Measurements from ENCODE around the gene DNAL4. TPM values are rescaled to one million over a fixed set of nuclear protein-coding genes. Genes with fewer than 3 reads are reported as not detected.

DNAL4 gene
- total RNA-seq, 2 experiments from 2014 or later: 5.5 to 6.0 TPM

DNA sequence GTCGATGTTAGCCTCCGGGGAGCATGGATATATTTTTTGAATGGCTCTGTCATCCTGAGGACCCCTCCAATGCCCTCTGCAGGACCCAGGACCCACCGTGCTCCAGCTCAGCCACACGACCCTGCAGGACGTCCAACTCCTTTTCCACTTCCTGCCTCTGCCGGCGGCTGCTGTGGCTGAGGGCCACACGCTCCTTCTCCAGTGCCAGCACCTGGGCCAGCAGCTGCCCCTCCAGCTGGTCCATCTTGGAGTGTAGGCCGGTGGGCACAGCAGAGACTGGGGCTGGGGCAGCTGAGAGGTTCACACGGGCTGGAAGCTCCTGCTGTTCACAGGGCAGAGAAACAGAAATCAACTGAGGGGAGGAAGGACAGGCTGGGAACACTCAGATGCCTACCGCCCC lies 34.2 kb upstream of the DNAL4 start:
- no peaks in the 10 kb centered on the region for H3K9me3 Mint-ChIP-seq
- TF ChIP-seq, protein P1, sequence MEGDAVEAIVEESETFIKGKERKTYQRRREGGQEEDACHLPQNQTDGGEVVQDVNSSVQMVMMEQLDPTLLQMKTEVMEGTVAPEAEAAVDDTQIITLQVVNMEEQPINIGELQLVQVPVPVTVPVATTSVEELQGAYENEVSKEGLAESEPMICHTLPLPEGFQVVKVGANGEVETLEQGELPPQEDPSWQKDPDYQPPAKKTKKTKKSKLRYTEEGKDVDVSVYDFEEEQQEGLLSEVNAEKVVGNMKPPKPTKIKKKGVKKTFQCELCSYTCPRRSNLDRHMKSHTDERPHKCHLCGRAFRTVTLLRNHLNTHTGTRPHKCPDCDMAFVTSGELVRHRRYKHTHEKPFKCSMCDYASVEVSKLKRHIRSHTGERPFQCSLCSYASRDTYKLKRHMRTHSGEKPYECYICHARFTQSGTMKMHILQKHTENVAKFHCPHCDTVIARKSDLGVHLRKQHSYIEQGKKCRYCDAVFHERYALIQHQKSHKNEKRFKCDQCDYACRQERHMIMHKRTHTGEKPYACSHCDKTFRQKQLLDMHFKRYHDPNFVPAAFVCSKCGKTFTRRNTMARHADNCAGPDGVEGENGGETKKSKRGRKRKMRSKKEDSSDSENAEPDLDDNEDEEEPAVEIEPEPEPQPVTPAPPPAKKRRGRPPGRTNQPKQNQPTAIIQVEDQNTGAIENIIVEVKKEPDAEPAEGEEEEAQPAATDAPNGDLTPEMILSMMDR (IDR thresholded peaks at IDR 0.05): no peak
- ChIA-PET POLR2A (no interaction called here), CTCF (no interaction called here)
- no peak for ATAC-seq
- no peak for DNase-seq
- no peaks in the 10 kb centered on the region for H3K4me1 Mint-ChIP-seq (ENCODE audit: low read depth)
- no peaks in the 10 kb centered on the region for H3K27me3 Mint-ChIP-seq
- H3K27ac Mint-ChIP-seq: no peak overlapping the region
- intact Hi-C loops (cut with micrococcal nuclease): no loop called here
- no peak overlapping the region for H3K4me3 Mint-ChIP-seq
- H3K36me3 Mint-ChIP-seq (ENCODE audit: low read depth): no peaks in the 10 kb centered on the region

DNA sequence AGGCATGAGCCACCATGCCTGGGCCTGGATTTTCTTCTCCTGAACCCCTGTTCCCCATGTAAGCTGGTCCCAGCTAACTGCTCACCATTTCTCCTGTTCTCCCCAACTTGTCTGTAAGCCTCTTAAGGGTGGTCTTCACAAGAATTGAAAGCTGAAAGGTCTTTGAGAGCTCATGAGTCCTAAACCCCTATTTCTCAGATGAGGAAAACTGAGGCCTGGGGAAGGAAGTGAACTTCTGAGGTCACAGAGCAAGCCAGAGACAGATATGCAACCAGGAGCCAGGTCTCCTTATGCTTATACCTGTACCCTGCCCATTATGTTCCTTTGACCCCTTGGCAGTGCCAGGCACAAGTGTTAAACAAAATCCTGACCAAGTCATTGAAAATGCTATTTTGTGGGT lies 33.6 kb upstream of the DNAL4 start:
- no peak for ATAC-seq
- Mint-ChIP-seq H3K9me3 (no peaks in the 10 kb centered on the region), H3K36me3 (ENCODE audit: low read depth) (no peaks in the 10 kb centered on the region), H3K27ac (no peak overlapping the region), H3K27me3 (no peaks in the 10 kb centered on the region), H3K4me1 (ENCODE audit: low read depth) (no peaks in the 10 kb centered on the region), H3K4me3 (no peak overlapping the region)
- ChIA-PET CTCF (interaction anchor here (0.6 kb wide), 1 partner anchor 42 kb away, joined by 4 read pairs; no protein-coding TSS in a partner anchor), POLR2A (no interaction called here)
- DNase-seq: no peak
- intact Hi-C loops (cut with micrococcal nuclease): no loop called here
- TF ChIP-seq, protein P1 (IDR thresholded peaks at IDR 0.05): no peak

- no peak for DNase-seq
- intact Hi-C loops (cut with micrococcal nuclease): no loop called here
- ChIA-PET CTCF (no interaction called here), POLR2A (no interaction called here)
- Mint-ChIP-seq H3K27ac (no peak overlapping the region), H3K4me3 (no peak overlapping the region), H3K36me3 (ENCODE audit: low read depth) (no peaks in the 10 kb centered on the region), H3K27me3 (no peaks in the 10 kb centered on the region), H3K4me1 (ENCODE audit: low read depth) (no peaks in the 10 kb centered on the region), H3K9me3 (no peaks in the 10 kb centered on the region)
- ATAC-seq: no peak
- TF ChIP-seq, protein P1 (IDR thresholded peaks at IDR 0.05): no peak
These were observed 32.9 kb upstream of the DNAL4 start for GRCh38 chr22:38826801-38827200.

- no peak for ATAC-seq
- Mint-ChIP-seq H3K9me3 (no peaks in the 10 kb centered on the region), H3K27me3 (no peaks in the 10 kb centered on the region), H3K4me3 (no peak overlapping the region), H3K4me1 (ENCODE audit: low read depth) (no peaks in the 10 kb centered on the region), H3K27ac (no peak overlapping the region), H3K36me3 (ENCODE audit: low read depth) (no peaks in the 10 kb centered on the region)
- TF ChIP-seq, protein P1 (IDR thresholded peaks at IDR 0.05): no peak
- ChIA-PET POLR2A (no interaction called here), CTCF (no interaction called here)
- intact Hi-C loops (cut with micrococcal nuclease): no loop called here
- DNase-seq: no peak
These were observed 32.4 kb upstream of the DNAL4 start for GRCh38 chr22:38826386-38826785.

GRCh38 chr22:38824585-38824984 lies 30.6 kb upstream of the DNAL4 start:
- H3K4me1 Mint-ChIP-seq (ENCODE audit: low read depth): no peaks in the 10 kb centered on the region
- ChIA-PET POLR2A (interaction anchor here (0.7 to 1.0 kb wide), 2 partner anchors 26 to 39 kb away, joined by 3 to 4 read pairs; no protein-coding TSS in a partner anchor), CTCF (no interaction called here)
- DNase-seq (peak; percentile 69), ATAC-seq (peak; percentile 89)
- no peak overlapping the region for H3K4me3 Mint-ChIP-seq
- intact Hi-C loops (cut with micrococcal nuclease): no loop called here
- no peaks in the 10 kb centered on the region for H3K27me3 Mint-ChIP-seq
- no peak overlapping the region for H3K27ac Mint-ChIP-seq
- TF ChIP-seq, protein P1 (IDR thresholded peaks at IDR 0.05): no peak
- no peaks in the 10 kb centered on the region for H3K36me3 Mint-ChIP-seq (ENCODE audit: low read depth)
- H3K9me3 Mint-ChIP-seq: no peaks in the 10 kb centered on the region

Data from activated CD8-positive, alpha-beta T cell treated with anti-CD3 and anti-CD28 coated beads for 36 hours (primary cell).